K562 (cell line): ENCODE data around the gene CXCL9. TPM values are rescaled to one million over a fixed set of nuclear protein-coding genes. Genes with fewer than 3 reads are reported as not detected.

Experiments
- ATAC-seq: fragments of 200-7000 bp; cut with Tn5 transposase; 3 replicates; pipeline ENCODE4 v1.9.1; 2020; ENCODE audit warnings: moderate library complexity
- BruUV-seq: library from RNA; stranded (reverse); fragments of 400-500 nt; replicated peaks from 2 replicates; lab custom pipeline; 2021; lab: Mats Ljungman, UMichigan
- CTCF ChIA-PET: fragments of 300-600 bp; formaldehyde crosslinking; extraction: SDS; loops from one replicate; lab custom pipeline; 2021; ENCODE audit warnings: low intra/inter-chr PET ratio; lab: Yijun Ruan, JAX
- POLR2A ChIA-PET: fragments of 300-600, 350-650 bp; sonication (Branson Sonifier 250); formaldehyde crosslinking; extraction: SDS; loops from one replicate; lab custom pipeline; 2021; ENCODE audit warnings: antibody characterized with exemption, inconsistent platforms; lab: Yijun Ruan, JAX
- DNase-seq, 4 experiments: peaks; one replicate each; pipeline versions ENCODE4 v3.0.0 to v3.0.0-alpha.2; 2011 to 2018; ENCODE audit warnings: low spot score in 3 of 4, mixed read lengths in 3 of 4; ENCODE audit errors: extremely low read depth in 1 of 4
- FAIRE-seq: peaks from 2 replicates; lab custom pipeline; 2011; peaks lifted over from hg19 to GRCh38; lab: Jason Lieb, UNC
- H2AFZ ChIP-seq: 2 replicates; pipeline ENCODE4 v1.6.0; 2011; ENCODE audit warnings: low read depth, low read length, control low read depth, inconsistent platforms
- H3K27ac ChIP-seq: fragments of 200-600 bp; 3 replicates; pipeline ENCODE4 v1.8.0; 2011; ENCODE audit warnings: low read depth, mild to moderate bottlenecking, control low read depth, inconsistent platforms, low read length, moderate library complexity, mixed read lengths; ENCODE audit errors: extremely low read depth
- H3K27me3 ChIP-seq, 2 experiments: fragments of 300-600 bp in 1 of 2; 2 replicates in 1 of 2; 3 replicates in 1 of 2; pipeline versions ENCODE4 v1.6.0 to v1.8.0; 2011; ENCODE audit warnings: inconsistent platforms in 2 of 2, low read length in 2 of 2, mild to moderate bottlenecking in 1 of 2, mixed read lengths in 1 of 2, moderate library complexity in 1 of 2; ENCODE audit not compliant: control insufficient read depth in 2 of 2, insufficient read depth in 2 of 2
- H3K36me3 ChIP-seq: fragments of 300-600 bp; 3 replicates; pipeline ENCODE4 v1.8.0; 2011; ENCODE audit warnings: mild to moderate bottlenecking, low read length, inconsistent platforms; ENCODE audit not compliant: control insufficient read depth, insufficient read depth
- H3K4me1 ChIP-seq, 2 experiments: fragments of 200-600 bp in 1 of 2; replicated peaks in 1 of 2; 2 replicates in 1 of 2; 3 replicates in 1 of 2; pipeline versions ENCODE4 v1.5.1 to v1.8.0; 2011; ENCODE audit warnings: inconsistent platforms in 2 of 2, low read length in 2 of 2, mild to moderate bottlenecking in 1 of 2, mixed read lengths in 1 of 2, moderate library complexity in 1 of 2; ENCODE audit not compliant: control insufficient read depth in 2 of 2, insufficient read depth in 2 of 2
- H3K4me2 ChIP-seq: 2 replicates; pipeline ENCODE4 v1.6.1; 2011; ENCODE audit warnings: low read length, control low read depth, inconsistent platforms, mixed read lengths; ENCODE audit not compliant: insufficient read depth
- H3K4me3 ChIP-seq: fragments of 200-600 bp; sonication (generic), shearing (Covaris generic); 2 replicates; pipeline ENCODE4 v1.5.1; 2016; ENCODE audit warnings: control low read depth, inconsistent platforms
- H3K79me2 ChIP-seq: fragments of 200-600 bp; 3 replicates; pipeline ENCODE4 v1.8.0; 2011; ENCODE audit warnings: low read length, inconsistent platforms; ENCODE audit not compliant: control insufficient read depth, insufficient read depth
- H3K9ac ChIP-seq, 2 experiments: 2 replicates each; pipeline versions ENCODE4 v1.6.0 to v1.6.1; 2011; ENCODE audit warnings: low read depth in 2 of 2, low read length in 2 of 2, control low read depth in 1 of 2, inconsistent platforms in 1 of 2, mild to moderate bottlenecking in 1 of 2, mixed read lengths in 1 of 2; ENCODE audit not compliant: insufficient read depth in 1 of 2
- H3K9me1 ChIP-seq: one replicate; pipeline ENCODE4 v1.6.0; 2011; ENCODE audit warnings: inconsistent platforms, mild to moderate bottlenecking, low read length, moderate library complexity; ENCODE audit not compliant: control insufficient read depth, insufficient read depth
- H3K9me3 ChIP-seq: replicated peaks from 2 replicates; pipeline ENCODE4 v1.5.1; 2011; ENCODE audit warnings: low read depth, low read length, inconsistent platforms; ENCODE audit not compliant: control insufficient read depth, insufficient read depth
- H4K20me1 ChIP-seq: replicated peaks from 2 replicates; pipeline ENCODE4 v1.6.1; 2011; ENCODE audit warnings: low read length, inconsistent platforms, mixed read lengths; ENCODE audit not compliant: control insufficient read depth, insufficient read depth
- ETV6 ChIP-seq, 3 experiments: fragments of 150-350 bp in 1 of 3; sonication (generic) in 1 of 3; formaldehyde crosslinking in 1 of 3; IDR thresholded peaks; 2 replicates each; pipeline versions ENCODE4 v1.6.1 to v1.8.0; 2014 to 2022; ENCODE audit warnings: borderline replicate concordance in 2 of 3, low read depth in 2 of 3, antibody characterized with exemption in 1 of 3, low read length in 1 of 3, mild to moderate bottlenecking in 1 of 3, missing genetic modification reagents in 1 of 3
- KAT7 ChIP-seq: sonication (generic); formaldehyde crosslinking; IDR thresholded peaks from 2 replicates; pipeline ENCODE4 v1.8.0; 2022; ENCODE audit warnings: missing genetic modification reagents, mild to moderate bottlenecking, borderline replicate concordance
- KLF13 ChIP-seq: fragments of 450-650 bp; IDR thresholded peaks from 2 replicates; pipeline ENCODE4 v1.6.1; 2016; ENCODE audit warnings: missing genetic modification characterization, low read depth, mild to moderate bottlenecking, missing compliant biosample characterization, moderate library complexity, borderline replicate concordance
- MED1 ChIP-seq: sonication (generic); formaldehyde crosslinking; IDR thresholded peaks from 2 replicates; pipeline ENCODE4 v1.8.1; 2023; ENCODE audit warnings: missing genetic modification reagents, borderline replicate concordance
- MIER1 ChIP-seq: fragments of 450-650 bp; IDR thresholded peaks from 2 replicates; pipeline ENCODE4 v1.6.1; 2016; ENCODE audit warnings: antibody characterized with exemption, mild to moderate bottlenecking, low read depth
- MXI1 ChIP-seq: IDR thresholded peaks from 2 replicates; pipeline ENCODE4 v1.6.1; 2011; ENCODE audit warnings: low read depth, mild to moderate bottlenecking, improper control_type of control experiment, low read length
- SIX5 ChIP-seq, 2 experiments: IDR thresholded peaks; 2 replicates each; pipeline ENCODE4 v1.6.1; 2011; ENCODE audit warnings: low read length in 2 of 2, borderline replicate concordance in 1 of 2, low read depth in 1 of 2, mild to moderate bottlenecking in 1 of 2, moderate library complexity in 1 of 2; ENCODE audit not compliant: insufficient read depth in 1 of 2
- ZNF133 ChIP-seq: fragments of 250-450 bp; sonication (Bioruptor Pico); IDR thresholded peaks from 2 replicates; pipeline ENCODE4 v1.4.0; 2020; ENCODE audit warnings: mild to moderate bottlenecking
- WGBS: fragments of 100-300 bp; shearing (Covaris generic); methylation state at CpG from one replicate; pipeline ENCODE4 v1.1.6; 2016; ENCODE audit warnings: low coverage, mixed read lengths; ENCODE audit not compliant: insufficient coverage; ENCODE audit errors: missing lambda C conversion rate; 5-methylcytosine and 5-hydroxymethylcytosine counted together
- in situ Hi-C: fragments of 300-500 bp; cut with MboI; formaldehyde crosslinking; loops from 4 replicates; pipeline ENCODE4 v1.15.0; 2018; ENCODE audit warnings: inconsistent platforms, mixed read lengths
- intact Hi-C: fragments of 100-400 bp; cut with micrococcal nuclease; formaldehyde crosslinking; loops from 2 replicates; pipeline ENCODE4 v1.14.2; 2022
- polyA plus RNA-seq, 8 experiments: library from polyadenylated mRNA; depleted of rRNA in 4 of 8; stranded (reverse) in 5 of 8; unstranded in 3 of 8; fragments of >200 nt; fragmentation: Nextera tagmentation in 2 of 8; fragmentation: Illumina TruSeq in 1 of 8; extraction: Ambion mirVana in 2 of 8; extraction: Trizol in 1 of 8; gene quantifications; 2 replicates each; pipeline versions ENCODE4 v1.2.1 to v1.2.3, GENCODE V29; 2011 to 2014; ENCODE audit warnings: inconsistent platforms in 1 of 8, missing spikeins in 1 of 8
- total RNA-seq, 7 experiments: library from RNA; depleted of rRNA in 6 of 7; stranded (reverse); fragments of >200 nt in 6 of 7; fragmentation: Illumina TruSeq in 2 of 7; extraction: Trizol in 2 of 7; gene quantifications; 2 replicates each; pipeline versions ENCODE4 v1.2.1 to v1.2.3, GENCODE V29; 2011 to 2021; ENCODE audit warnings: low replicate concordance in 1 of 7
- TF ChIP-seq, protein P1 (sequence below): sonication (generic); IDR thresholded peaks from 2 replicates; pipeline ENCODE4 v1.6.1; 2016

CXCL9 gene
- total and polyA plus RNA-seq, 9 of the 15 experiments (the other 6 are each of a cell fraction or from before 2014, with no cell fraction given), result not detected

DNA sequence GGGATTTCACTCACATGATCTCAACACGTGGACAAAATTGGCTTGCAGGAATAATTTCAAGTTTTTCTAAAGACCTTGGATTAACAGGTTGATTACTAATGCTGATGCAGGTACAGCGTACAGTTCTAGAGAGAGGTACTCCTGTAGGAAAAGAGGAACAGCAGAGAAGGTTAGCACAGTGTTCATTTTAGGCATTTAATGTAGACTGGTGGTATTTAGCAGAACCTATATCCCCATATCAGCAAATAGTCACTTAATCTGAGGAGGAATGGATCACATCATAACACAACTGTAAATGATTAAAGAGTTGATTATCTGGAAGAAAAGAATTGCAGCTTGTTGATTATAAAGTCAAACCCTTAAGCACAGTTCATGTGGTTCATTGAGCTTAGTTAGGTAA is 15.4 kb upstream of the CXCL9 start (continued):
- no peak for TF ChIP-seq KAT7 (CRISPR knock-in tag)
- no peak for TF ChIP-seq MED1 (CRISPR knock-in tag)
- no peak for TF ChIP-seq SIX5 (IDR thresholded peaks at IDR 0.05; ENCODE audit: borderline replicate concordance in 1 of 2, insufficient read depth in 1 of 2, low read depth in 1 of 2, low read length in 2 of 2)
- TF ChIP-seq ETV6 (IDR thresholded peaks at IDR 0.05; ENCODE audit: borderline replicate concordance in 1 of 2, low read depth in 2 of 2, low read length in 1 of 2), result no peak
- TF ChIP-seq ETV6 (CRISPR knock-in tag; IDR thresholded peaks at IDR 0.05; ENCODE audit: borderline replicate concordance), result no peak
- TF ChIP-seq ZNF133, result no peak
- no peak for TF ChIP-seq MXI1
- TF ChIP-seq MIER1, result no peak

GRCh38 chr4:76022031-76022430 is 14.7 kb upstream of the CXCL9 start:
- H3K9ac ChIP-seq, result no peak overlapping the region
- no peaks in the 10 kb centered on the region; a peak in 2 of 5 replicates for H3K4me1 ChIP-seq
- no peaks in the 10 kb centered on the region for H3K9me1 ChIP-seq
- ChIA-PET CTCF (no interaction called here), POLR2A (interaction anchor here (1.4 kb wide), 1 partner anchor 8 kb away, joined by 3 read pairs; no protein-coding TSS in a partner anchor)
- TF ChIP-seq, protein P1, sequence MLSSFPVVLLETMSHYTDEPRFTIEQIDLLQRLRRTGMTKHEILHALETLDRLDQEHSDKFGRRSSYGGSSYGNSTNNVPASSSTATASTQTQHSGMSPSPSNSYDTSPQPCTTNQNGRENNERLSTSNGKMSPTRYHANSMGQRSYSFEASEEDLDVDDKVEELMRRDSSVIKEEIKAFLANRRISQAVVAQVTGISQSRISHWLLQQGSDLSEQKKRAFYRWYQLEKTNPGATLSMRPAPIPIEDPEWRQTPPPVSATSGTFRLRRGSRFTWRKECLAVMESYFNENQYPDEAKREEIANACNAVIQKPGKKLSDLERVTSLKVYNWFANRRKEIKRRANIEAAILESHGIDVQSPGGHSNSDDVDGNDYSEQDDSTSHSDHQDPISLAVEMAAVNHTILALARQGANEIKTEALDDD, result peak; percentile 52; the same call in 1 of the 2 replicates
- TF ChIP-seq KLF13 (tag), result no peak
- ATAC-seq (no peak), DNase-seq (no peak), FAIRE-seq (no peak)
- no peak overlapping the region for H3K4me3 ChIP-seq
- no peaks in the 10 kb centered on the region for H4K20me1 ChIP-seq
- BruUV-seq, result no TSS peak
- H3K4me2 ChIP-seq, result no peak overlapping the region; the same call in 1 of the 2 replicates
- no peak overlapping the region for H3K27ac ChIP-seq
- no peaks in the 10 kb centered on the region for H3K79me2 ChIP-seq
- no peaks in the 10 kb centered on the region for H3K36me3 ChIP-seq
- in situ Hi-C loops (no loop called here), intact Hi-C loops (no loop called here)
- H3K27me3 ChIP-seq, result peaks cover 2 to 4% of the 10 kb centered on the region in 2 experiments; a peak in 2 of 5 replicates
- H3K9me3 ChIP-seq, result no peaks in the 10 kb centered on the region
- no peak overlapping the region for H2AFZ ChIP-seq
- WGBS, result 2% methylated on average over 4 of the region's 4 CpGs
